ENCODE results near the gene GPC6.

The GPC6 gene

DNA sequence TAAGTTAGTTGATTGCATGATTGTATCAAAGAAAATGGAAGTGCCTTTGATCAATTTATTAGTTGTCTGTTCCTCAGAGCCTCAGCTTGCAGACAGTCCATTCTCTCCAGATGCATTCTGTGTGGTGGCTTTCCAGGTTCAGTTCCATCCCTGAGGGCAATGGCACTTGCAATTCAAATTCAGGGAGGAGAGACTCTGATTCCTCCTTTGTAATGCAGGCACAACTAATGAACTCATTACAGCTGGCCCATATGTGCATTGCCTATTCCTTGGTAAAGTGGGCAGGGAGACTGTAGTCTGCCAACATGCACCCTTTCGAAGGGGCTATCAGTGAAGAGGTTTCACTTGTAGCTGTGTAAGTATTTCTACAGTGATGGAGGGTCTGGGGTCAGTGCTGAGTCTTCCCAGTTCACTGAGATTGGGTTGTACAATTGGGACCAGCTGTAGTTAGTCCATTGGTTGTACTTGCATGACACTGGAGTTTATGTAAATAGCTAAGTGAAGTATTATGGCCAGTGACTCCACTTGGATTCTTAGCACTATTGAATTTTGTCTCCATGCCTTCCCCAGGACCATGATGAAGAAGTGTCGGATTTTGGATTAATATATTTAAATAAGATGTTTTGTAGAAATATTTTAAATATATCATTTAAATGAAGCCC is 401.7 kb downstream of the GPC6 start:
- no peak for DNase-seq (ENCODE audit: low read depth)
- TF ChIP-seq POLR2A (IDR thresholded peaks at IDR 0.05; ENCODE audit: extremely low read depth, insufficient read length) (no peak), MYC (IDR thresholded peaks at IDR 0.05; ENCODE audit: low read depth, low read length) (no peak)
- TF ChIP-seq, protein P1, sequence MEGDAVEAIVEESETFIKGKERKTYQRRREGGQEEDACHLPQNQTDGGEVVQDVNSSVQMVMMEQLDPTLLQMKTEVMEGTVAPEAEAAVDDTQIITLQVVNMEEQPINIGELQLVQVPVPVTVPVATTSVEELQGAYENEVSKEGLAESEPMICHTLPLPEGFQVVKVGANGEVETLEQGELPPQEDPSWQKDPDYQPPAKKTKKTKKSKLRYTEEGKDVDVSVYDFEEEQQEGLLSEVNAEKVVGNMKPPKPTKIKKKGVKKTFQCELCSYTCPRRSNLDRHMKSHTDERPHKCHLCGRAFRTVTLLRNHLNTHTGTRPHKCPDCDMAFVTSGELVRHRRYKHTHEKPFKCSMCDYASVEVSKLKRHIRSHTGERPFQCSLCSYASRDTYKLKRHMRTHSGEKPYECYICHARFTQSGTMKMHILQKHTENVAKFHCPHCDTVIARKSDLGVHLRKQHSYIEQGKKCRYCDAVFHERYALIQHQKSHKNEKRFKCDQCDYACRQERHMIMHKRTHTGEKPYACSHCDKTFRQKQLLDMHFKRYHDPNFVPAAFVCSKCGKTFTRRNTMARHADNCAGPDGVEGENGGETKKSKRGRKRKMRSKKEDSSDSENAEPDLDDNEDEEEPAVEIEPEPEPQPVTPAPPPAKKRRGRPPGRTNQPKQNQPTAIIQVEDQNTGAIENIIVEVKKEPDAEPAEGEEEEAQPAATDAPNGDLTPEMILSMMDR (IDR thresholded peaks at IDR 0.05; ENCODE audit: low read depth, low read length): no peak
- TF ChIP-seq, protein P2, sequence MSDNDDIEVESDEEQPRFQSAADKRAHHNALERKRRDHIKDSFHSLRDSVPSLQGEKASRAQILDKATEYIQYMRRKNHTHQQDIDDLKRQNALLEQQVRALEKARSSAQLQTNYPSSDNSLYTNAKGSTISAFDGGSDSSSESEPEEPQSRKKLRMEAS (IDR thresholded peaks at IDR 0.05; ENCODE audit: low read depth, low read length): no peak
- no peak overlapping the region for H3K4me3 ChIP-seq (ENCODE audit: low read depth, low read length)

DNA sequence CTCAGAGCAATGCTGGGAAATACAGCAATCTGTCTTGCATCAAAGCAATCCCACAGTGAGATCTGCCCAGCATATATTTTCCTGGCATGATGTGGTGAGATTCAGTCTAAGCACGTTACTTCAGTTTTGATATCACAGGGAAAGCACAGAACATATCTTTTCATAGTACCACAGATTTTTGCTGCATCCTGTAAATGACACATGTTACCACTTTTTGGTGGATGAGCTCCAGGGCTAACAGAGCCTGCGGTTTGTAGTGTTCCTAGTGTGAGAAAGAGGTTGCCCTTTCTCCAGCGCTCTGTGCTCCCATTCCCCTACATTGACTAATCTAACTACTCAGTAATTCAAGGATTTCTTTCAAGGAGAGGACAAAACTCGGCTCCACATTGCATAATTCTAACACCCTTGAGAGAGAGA is 409.0 kb downstream of the GPC6 start:
- TF ChIP-seq, protein P2 (IDR thresholded peaks at IDR 0.05; ENCODE audit: low read depth, low read length): no peak
- TF ChIP-seq, protein P1 (IDR thresholded peaks at IDR 0.05; ENCODE audit: low read depth, low read length): no peak
- TF ChIP-seq POLR2A (IDR thresholded peaks at IDR 0.05; ENCODE audit: extremely low read depth, insufficient read length): no peak
- no peak for TF ChIP-seq MYC (IDR thresholded peaks at IDR 0.05; ENCODE audit: low read depth, low read length)
- no peak for DNase-seq (ENCODE audit: low read depth)
- H3K4me3 ChIP-seq (ENCODE audit: low read depth, low read length): no peak overlapping the region

DNA sequence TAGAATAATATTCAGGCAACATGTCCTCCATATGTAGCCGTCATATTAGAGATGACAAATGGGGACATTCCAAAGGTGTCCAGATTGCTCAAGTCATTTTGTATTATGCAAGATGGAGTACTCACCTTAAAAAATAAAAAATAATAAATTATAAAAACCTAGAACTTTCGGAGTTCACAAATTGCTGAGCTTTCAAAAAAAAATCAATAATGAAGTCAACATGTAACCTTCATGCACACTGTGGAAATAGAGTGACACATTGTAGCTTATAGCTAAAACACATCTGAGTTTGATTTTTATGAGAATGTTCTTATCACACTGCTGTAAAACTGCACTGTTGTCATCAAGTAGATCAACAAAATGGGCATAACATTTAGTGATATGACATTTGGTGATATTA is 411.2 kb downstream of the GPC6 start:
- TF ChIP-seq MYC (IDR thresholded peaks at IDR 0.05; ENCODE audit: low read depth, low read length): no peak
- TF ChIP-seq, protein P1 (IDR thresholded peaks at IDR 0.05; ENCODE audit: low read depth, low read length): no peak
- TF ChIP-seq POLR2A (IDR thresholded peaks at IDR 0.05; ENCODE audit: extremely low read depth, insufficient read length): no peak
- TF ChIP-seq, protein P2 (IDR thresholded peaks at IDR 0.05; ENCODE audit: low read depth, low read length): no peak
- no peak overlapping the region for H3K4me3 ChIP-seq (ENCODE audit: low read depth, low read length)
- DNase-seq (ENCODE audit: low read depth): no peak

DNA sequence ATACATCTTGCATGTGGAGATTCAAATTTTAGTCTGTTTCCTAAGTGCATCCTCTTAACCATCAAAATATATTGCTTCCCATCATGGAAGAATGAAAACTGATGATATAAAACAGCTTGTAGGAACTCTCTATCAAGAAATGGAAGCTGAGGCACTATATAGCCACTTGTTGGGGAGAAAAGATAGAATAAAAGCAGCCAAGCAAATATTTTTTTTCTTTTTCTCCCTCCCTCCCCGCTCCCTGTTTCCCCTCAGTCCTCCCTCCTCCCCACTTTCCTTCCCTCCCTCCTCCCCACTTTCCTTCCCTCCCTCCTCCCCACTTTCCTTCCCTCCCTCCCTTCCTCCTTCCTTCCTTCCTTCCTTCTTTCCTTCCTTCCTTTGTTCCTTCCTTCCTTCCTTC is 413.8 kb downstream of the GPC6 start:
- no peak overlapping the region for H3K4me3 ChIP-seq (ENCODE audit: low read depth, low read length)
- TF ChIP-seq, protein P2 (IDR thresholded peaks at IDR 0.05; ENCODE audit: low read depth, low read length): no peak
- TF ChIP-seq MYC (IDR thresholded peaks at IDR 0.05; ENCODE audit: low read depth, low read length) (no peak), POLR2A (IDR thresholded peaks at IDR 0.05; ENCODE audit: extremely low read depth, insufficient read length) (no peak)
- TF ChIP-seq, protein P1 (IDR thresholded peaks at IDR 0.05; ENCODE audit: low read depth, low read length): no peak
- no peak for DNase-seq (ENCODE audit: low read depth)

DNA sequence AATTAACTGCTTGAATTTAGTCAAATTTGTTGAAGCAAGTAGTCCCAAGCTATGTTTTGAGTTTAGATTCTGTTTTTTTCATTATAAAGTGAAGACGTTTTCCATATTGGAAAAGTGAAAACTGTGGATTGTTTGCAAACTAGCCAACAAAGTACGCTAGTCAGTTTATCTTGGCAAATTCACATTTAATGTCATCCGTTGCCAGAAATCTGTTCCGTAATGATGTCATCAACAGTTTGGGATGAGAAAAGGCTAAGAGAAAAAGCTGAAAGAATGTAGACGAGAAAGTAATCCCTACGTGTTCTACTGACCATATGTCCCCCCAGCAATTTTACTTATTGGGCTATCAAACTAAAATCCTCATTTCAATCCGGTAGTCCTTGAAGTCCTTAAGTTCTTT is 419.6 kb downstream of the GPC6 start:
- DNase-seq (ENCODE audit: low read depth): no peak
- H3K4me3 ChIP-seq (ENCODE audit: low read depth, low read length): no peak overlapping the region
- TF ChIP-seq, protein P1 (IDR thresholded peaks at IDR 0.05; ENCODE audit: low read depth, low read length): no peak
- no peak for TF ChIP-seq MYC (IDR thresholded peaks at IDR 0.05; ENCODE audit: low read depth, low read length)
- TF ChIP-seq, protein P2 (IDR thresholded peaks at IDR 0.05; ENCODE audit: low read depth, low read length): no peak
- TF ChIP-seq POLR2A (IDR thresholded peaks at IDR 0.05; ENCODE audit: extremely low read depth, insufficient read length): no peak

Measured in NB4 (cell line).